Liver (tissue), 9 donors: Measurements from ENCODE around the gene TRA2A. TPM values are rescaled to one million over a fixed set of nuclear protein-coding genes. Genes with fewer than 3 reads are reported as not detected.
A peak's percentile ranks its signal among the peaks of the same experiment; 100 is the strongest.

ENCODE experiments used
- DNase-seq: peaks from one replicate; pipeline ENCODE4 v3.0.0-alpha.2; 2017; ENCODE audit warnings: low spot score
- H3K27ac ChIP-seq, 2 donors: one replicate each; pipeline ENCODE4 v1.7.0; 2013; ENCODE audit warnings: inconsistent platforms in 2 of 2, low read length in 2 of 2, control low read depth in 1 of 2, low read depth in 1 of 2, mild to moderate bottlenecking in 1 of 2
- H3K27me3 ChIP-seq, 4 donors: one replicate each; pipeline versions ENCODE4 v1.6.1 to v1.7.0; 2013; ENCODE audit warnings: low read length in 3 of 4, inconsistent platforms in 1 of 4, mild to moderate bottlenecking in 1 of 4, moderate library complexity in 1 of 4; ENCODE audit not compliant: control insufficient read depth in 4 of 4, insufficient read depth in 4 of 4
- H3K36me3 ChIP-seq, 4 donors: one replicate each; pipeline versions ENCODE4 v1.6.1 to v1.7.0; 2013; ENCODE audit warnings: low read length in 3 of 4, mild to moderate bottlenecking in 3 of 4, low read depth in 1 of 4, moderate library complexity in 1 of 4; ENCODE audit not compliant: control insufficient read depth in 4 of 4, insufficient read depth in 3 of 4
- H3K4me1 ChIP-seq, 4 donors: one replicate each; pipeline versions ENCODE4 v1.6.1 to v1.7.0; 2013; ENCODE audit warnings: low read length in 3 of 4, mild to moderate bottlenecking in 3 of 4, moderate library complexity in 1 of 4; ENCODE audit not compliant: control insufficient read depth in 4 of 4, insufficient read depth in 4 of 4
- H3K4me3 ChIP-seq, 3 donors: one replicate each; pipeline versions ENCODE4 v1.6.1 to v1.7.0; 2013; ENCODE audit warnings: low read length in 3 of 3, control low read depth in 1 of 3, low read depth in 1 of 3, mild to moderate bottlenecking in 1 of 3
- H3K9ac ChIP-seq, 2 donors: one replicate each; pipeline ENCODE4 v1.7.0; 2013; ENCODE audit warnings: low read length in 2 of 2, mild to moderate bottlenecking in 2 of 2, moderate library complexity in 2 of 2, control low read depth in 1 of 2, low read depth in 1 of 2
- H3K9me3 ChIP-seq, 4 donors: one replicate each; pipeline versions ENCODE4 v1.6.1 to v1.7.0; 2013; ENCODE audit warnings: low read length in 3 of 4; ENCODE audit not compliant: control insufficient read depth in 4 of 4
- ATF3 ChIP-seq: IDR thresholded peaks from 2 replicates; pipeline ENCODE4 v1.6.1; 2016; ENCODE audit warnings: antibody characterized with exemption
- CTCF ChIP-seq: fragments of 150-350 bp; IDR thresholded peaks from 2 replicates; pipeline ENCODE4 v1.5.1; 2017; ENCODE audit warnings: improper control_type of control experiment, low read depth, low read length; ENCODE audit not compliant: missing input control
- EGR1 ChIP-seq, 2 donors: IDR thresholded peaks; 2 replicates each; pipeline ENCODE4 v1.6.1; 2016 to 2018; ENCODE audit warnings: antibody characterized with exemption in 2 of 2, low read depth in 2 of 2
- FOXA1 ChIP-seq: IDR thresholded peaks from 2 replicates; pipeline ENCODE4 v1.6.1; 2016; ENCODE audit warnings: antibody characterized with exemption
- FOXA2 ChIP-seq: IDR thresholded peaks from 2 replicates; pipeline ENCODE4 v1.6.1; 2016; ENCODE audit warnings: antibody characterized with exemption
- HNF4A ChIP-seq, 2 donors: conservative IDR thresholded peaks; 2 replicates each; pipeline ENCODE4 v1.6.1; 2016; ENCODE audit warnings: antibody characterized with exemption in 2 of 2, mild to moderate bottlenecking in 2 of 2
- HNF4G ChIP-seq: IDR thresholded peaks from 2 replicates; pipeline ENCODE4 v1.6.1; 2016; ENCODE audit warnings: antibody characterized with exemption
- JUND ChIP-seq, 2 donors: IDR thresholded peaks; 2 replicates each; pipeline ENCODE4 v1.6.1; 2016; ENCODE audit warnings: antibody characterized with exemption in 2 of 2
- MAX ChIP-seq: IDR thresholded peaks from 2 replicates; pipeline ENCODE4 v1.6.1; 2016; ENCODE audit warnings: antibody characterized with exemption
- NR2F2 ChIP-seq: IDR thresholded peaks from 2 replicates; pipeline ENCODE4 v1.6.1; 2016; ENCODE audit warnings: antibody characterized with exemption
- RAD21 ChIP-seq, 2 donors: IDR thresholded peaks; 2 replicates each; pipeline ENCODE4 v1.6.1; 2016; ENCODE audit warnings: antibody characterized with exemption in 2 of 2, mild to moderate bottlenecking in 2 of 2
- REST ChIP-seq: IDR thresholded peaks from 2 replicates; pipeline ENCODE4 v1.6.1; 2016; ENCODE audit warnings: antibody characterized with exemption, mild to moderate bottlenecking
- RXRA ChIP-seq, 2 donors: IDR thresholded peaks; 2 replicates each; pipeline ENCODE4 v1.6.1; 2017 to 2018; ENCODE audit warnings: antibody characterized with exemption in 2 of 2, mild to moderate bottlenecking in 1 of 2
- SP1 ChIP-seq: IDR thresholded peaks from 2 replicates; pipeline ENCODE4 v1.6.1; 2018; ENCODE audit warnings: antibody characterized with exemption, mild to moderate bottlenecking
- TAF1 ChIP-seq: conservative IDR thresholded peaks from 2 replicates; pipeline ENCODE4 v1.6.1; 2016; ENCODE audit warnings: antibody characterized with exemption, mild to moderate bottlenecking
- YY1 ChIP-seq: IDR thresholded peaks from 2 replicates; pipeline ENCODE4 v1.6.1; 2016; ENCODE audit warnings: antibody characterized with exemption, mild to moderate bottlenecking
- ZBTB33 ChIP-seq: IDR thresholded peaks from 2 replicates; pipeline ENCODE4 v1.6.1; 2016; ENCODE audit warnings: antibody characterized with exemption
- WGBS: extraction: QIAGEN DNeasy Blood & Tissue Kit; methylation state at CpG from one replicate; pipeline ENCODE4 v1.1.7; 2013; 5-methylcytosine and 5-hydroxymethylcytosine counted together
- polyA plus RNA-seq, 2 donors: library from polyadenylated mRNA; stranded (reverse) in 1 of 2; unstranded in 1 of 2; fragments of 200-250 nt in 1 of 2; fragments of >200 nt in 1 of 2; fragmentation: Nextera tagmentation in 1 of 2; extraction: Ambion mirVana in 1 of 2; gene quantifications; one replicate each; pipeline versions ENCODE4 v1.2.1 to v1.2.3, GENCODE V29; 2013 to 2015
- total RNA-seq, 2 donors: library from RNA; depleted of rRNA; stranded (reverse); fragments of >200 nt; gene quantifications; one replicate each; pipeline ENCODE4 v1.2.3, GENCODE V29; 2014
- donor health status: healthy.
- donor health status: healthy.
- donor health status: healthy.
- donor health status: healthy.
- donor health status: healthy.

Gene TRA2A
- total and polyA plus RNA-seq, 4 donors, result 13.7 to 25.9 (median 21.7) TPM

GRCh38 chr7:23472956-23473843 lies 58.6 kb downstream of the TRA2A start:
- Histone ChIP-seq H3K9ac (no peak overlapping the region), H3K27me3 (peaks cover 9 to 53% (median 28%) of the 10 kb centered on the region in 4 donors), H3K4me3 (peak overlapping the region in 1 of 3 donors; percentile 46), H3K36me3 (no peaks in the 10 kb centered on the region), H3K9me3 (peaks cover 0 to 4% (median under 1%) of the 10 kb centered on the region in 4 donors), H3K4me1 (peaks cover 17 to 34% (median 31%) of the 10 kb centered on the region in 4 donors), H3K27ac (no peak overlapping the region)
- no peak for TF ChIP-seq FOXA1
- no peak for TF ChIP-seq YY1
- TF ChIP-seq RAD21 (IDR thresholded peaks at IDR 0.05), result no peak
- TF ChIP-seq SP1, result no peak
- no peak for TF ChIP-seq HNF4A (conservative IDR thresholded peaks at IDR 0.05)
- no peak for TF ChIP-seq FOXA2
- no peak for TF ChIP-seq REST
- TF ChIP-seq ZBTB33, result no peak
- TF ChIP-seq EGR1 (IDR thresholded peaks at IDR 0.05; ENCODE audit: low read depth in 2 of 2), result no peak
- TF ChIP-seq MAX, result no peak
- no peak for TF ChIP-seq TAF1
- no peak for TF ChIP-seq HNF4G
- TF ChIP-seq JUND (IDR thresholded peaks at IDR 0.05), result no peak
- TF ChIP-seq RXRA (IDR thresholded peaks at IDR 0.05), result no peak
- TF ChIP-seq CTCF, result no peak
- peak; percentile 65 for DNase-seq
- 5% methylated on average over 16 of the region's 16 CpGs for WGBS

GRCh38 chr7:23472556-23472955 lies 59.2 kb downstream of the TRA2A start:
- Histone ChIP-seq H3K9ac (no peak overlapping the region), H3K27ac (no peak overlapping the region), H3K27me3 (peaks cover 11 to 49% (median 30%) of the 10 kb centered on the region in 4 donors), H3K4me1 (peaks cover 17 to 36% (median 34%) of the 10 kb centered on the region in 4 donors), H3K36me3 (no peaks in the 10 kb centered on the region), H3K9me3 (peaks cover 0 to 4% (median under 1%) of the 10 kb centered on the region in 4 donors), H3K4me3 (no peak overlapping the region)
- DNase-seq, result no peak
- TF ChIP-seq REST (no peak), ATF3 (no peak), JUND (IDR thresholded peaks at IDR 0.05) (no peak), CTCF (no peak), NR2F2 (no peak), SP1 (no peak)
